HL-60/S4 treated with retinoic acid at 250 ng/mL for 4 days and 3 days (cell line): ENCODE measurements around the gene CSF3R.

Source experiments
- in situ Hi-C: fragments of 300-500 bp; cut with MboI; formaldehyde crosslinking; loops from 2 replicates; pipeline ENCODE4 v1.7.0; 2022; ENCODE audit warnings: low sequenced_read_pairs

The CSF3R gene

DNA sequence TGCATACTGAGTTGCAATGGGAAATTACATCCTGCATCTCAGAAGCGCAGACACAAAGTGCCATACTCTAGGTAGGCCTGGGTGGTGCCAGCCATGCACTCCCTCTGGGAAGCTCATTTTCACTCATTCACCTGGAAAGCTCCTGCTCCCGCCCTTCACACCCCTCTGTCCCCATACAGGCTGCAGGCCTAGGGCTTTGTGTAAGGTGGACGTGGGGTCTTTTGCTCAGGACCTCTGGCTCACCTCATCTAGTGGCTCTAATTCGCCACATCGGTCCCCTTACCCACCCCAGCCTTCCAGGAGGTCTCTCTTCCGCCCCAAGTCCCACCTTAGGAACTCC lies 19.3 kb downstream of the CSF3R start:
- in situ Hi-C loops: no loop called here

DNA sequence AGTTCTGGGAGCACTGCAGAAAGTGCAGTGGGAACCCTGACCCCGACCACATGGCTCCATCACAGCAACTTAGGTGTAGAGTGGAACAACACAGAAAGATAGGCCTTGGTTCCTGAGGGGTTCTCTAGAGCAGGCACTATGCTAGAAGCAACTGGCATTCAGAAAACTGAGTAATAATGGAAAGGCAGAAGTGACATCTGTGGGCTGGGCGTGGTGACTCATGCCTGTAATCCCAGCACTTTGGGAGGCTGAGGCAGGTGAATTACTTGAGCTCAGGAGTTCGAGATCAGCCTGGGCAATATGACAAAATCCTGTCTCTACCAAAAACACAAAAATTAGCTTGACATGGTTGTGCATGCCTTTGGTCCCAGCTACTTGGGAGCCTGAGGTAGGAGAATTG lies 23.8 kb downstream of the CSF3R start:
- in situ Hi-C loops: no loop called here

DNA sequence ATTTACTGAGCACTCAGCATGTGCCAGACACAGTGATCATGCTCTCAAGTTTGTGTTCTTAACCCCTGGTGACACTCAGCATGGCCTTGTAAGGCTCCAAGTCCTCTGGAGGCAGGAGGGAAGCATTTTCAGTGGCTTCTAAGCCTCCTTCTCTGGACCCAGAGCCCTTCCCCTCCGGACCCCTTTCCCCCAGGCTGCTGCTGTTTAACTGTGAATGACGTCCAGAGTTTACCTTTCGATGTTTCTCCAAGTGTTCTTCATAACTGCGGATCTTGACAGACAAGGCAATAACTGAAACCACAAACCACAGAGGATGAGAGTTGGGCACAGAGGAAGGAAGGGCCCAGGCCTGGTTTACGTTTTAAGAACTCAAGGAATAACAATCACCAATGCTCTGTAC lies 25.0 kb downstream of the CSF3R start:
- in situ Hi-C loops: no loop called here

DNA sequence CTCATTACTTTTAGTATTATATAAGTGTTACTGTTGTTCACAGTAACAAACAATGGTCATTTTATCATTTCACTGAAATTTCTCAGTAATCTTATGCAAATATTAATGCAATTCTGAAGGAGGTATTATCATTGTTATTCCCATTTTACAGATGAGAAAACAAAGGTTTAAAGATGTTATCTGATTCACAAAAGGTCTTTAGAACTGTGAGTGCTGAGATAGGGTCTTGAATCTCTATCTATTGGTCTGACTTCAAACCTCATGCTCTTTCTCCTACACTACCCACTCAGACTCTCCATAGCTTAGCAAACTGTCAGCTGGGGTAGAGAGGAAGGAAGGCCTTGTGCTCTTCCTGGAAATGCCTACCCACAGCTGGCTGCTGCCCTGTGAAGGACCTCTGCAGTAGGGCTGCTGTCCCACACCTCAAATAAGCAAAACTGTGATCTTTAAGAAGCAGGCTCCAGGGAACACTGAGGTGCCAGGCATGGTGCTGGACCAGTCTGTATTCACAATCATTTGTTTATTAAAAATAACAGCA lies 26.3 kb downstream of the CSF3R start:
- in situ Hi-C loops: no loop called here

DNA sequence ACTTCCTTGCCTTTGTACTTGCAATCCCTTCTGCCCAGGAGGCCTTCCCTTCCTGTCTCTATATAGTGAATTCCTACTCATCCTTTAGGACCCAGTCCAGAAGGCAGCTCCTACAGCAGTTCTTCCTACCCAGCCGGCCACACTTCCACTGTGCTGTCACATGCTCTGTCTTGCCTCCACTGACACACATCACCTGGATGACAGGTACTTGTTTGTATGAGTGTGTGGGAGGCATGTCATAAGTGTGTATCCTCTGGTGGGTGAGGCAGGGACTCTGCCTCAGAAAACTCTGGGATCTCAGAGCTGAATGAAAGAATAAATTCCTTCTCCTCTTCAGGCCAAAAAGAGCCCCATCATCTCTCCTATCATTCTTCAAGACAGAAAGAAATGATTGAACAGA lies 27.3 kb downstream of the CSF3R start:
- in situ Hi-C loops: no loop called here

DNA sequence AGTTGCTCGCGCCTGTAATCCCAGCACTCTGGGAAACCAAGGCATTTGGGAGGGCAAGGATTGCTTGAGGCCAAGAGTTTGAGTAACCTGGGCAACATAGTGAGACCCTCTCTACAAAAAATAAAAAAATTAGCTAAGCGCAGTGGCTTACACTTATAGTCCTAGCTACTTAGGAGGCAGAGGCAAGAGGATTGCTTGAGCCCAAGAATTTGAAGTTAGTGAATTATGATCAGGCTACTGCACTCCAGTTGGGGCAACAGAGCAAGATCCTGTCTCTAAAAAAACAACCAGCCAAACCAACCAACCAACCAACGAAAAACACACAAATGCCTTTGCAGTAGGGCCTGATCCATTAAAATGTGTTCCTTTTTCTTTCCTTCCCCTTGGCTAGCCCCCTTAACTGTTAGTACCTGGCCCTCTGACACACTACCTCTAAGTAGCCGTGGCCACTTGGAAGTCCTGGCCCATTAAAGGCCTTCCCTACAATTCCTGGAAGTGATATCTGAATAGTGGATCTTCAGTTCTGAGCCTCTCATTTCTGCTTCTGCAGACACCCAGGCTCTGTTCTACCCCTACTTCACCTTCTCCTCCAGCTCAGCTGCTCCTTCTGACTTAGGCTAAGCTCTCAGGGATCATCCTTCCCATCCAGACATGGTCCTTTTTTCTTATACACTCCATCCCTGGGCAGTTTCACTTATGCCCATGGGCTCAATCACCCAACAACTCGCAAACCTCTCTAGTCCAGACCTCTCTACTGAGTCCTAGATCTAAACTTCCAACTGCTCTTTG lies 28.9 kb downstream of the CSF3R start:
- in situ Hi-C loops: no loop called here

DNA sequence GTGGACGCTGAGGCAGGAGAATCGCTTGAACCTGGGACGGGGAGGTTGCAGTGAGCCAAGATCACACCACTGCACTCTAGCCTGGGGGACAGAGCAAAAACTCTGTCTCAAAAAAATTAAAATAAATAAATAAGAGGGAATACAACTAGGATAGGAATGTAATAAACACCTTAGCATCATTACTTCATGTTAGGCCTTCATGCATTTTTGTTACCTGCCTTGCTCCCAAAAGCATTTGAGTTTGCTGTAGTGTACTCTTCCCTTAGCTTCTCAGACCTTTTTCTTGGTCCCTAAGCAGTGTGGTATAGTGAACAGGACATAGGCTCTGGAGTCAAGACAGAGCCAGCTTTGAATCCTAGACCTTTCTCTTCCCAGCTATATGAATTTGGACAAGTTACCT lies 29.7 kb downstream of the CSF3R start:
- in situ Hi-C loops: no loop called here

DNA sequence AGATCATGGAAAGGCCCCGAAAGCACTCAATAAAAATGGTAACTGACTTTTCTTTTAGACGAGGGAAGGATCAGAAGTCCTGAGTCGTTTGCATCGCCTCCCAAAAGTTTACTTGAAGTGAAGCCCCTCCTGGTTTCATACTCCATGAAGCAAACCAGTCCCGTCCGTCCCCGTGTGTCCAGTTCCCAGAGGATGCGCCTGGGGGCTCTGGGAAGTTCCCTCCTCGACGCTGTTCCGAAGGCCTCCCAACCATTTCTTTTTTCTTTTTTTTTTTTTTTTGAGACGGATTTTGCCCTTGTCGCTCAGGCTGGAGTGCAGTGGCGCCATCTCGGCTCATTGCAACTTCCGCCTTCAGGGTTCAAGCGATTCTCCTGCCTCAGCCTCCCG lies 31.8 kb downstream of the CSF3R start:
- in situ Hi-C loops: no loop called here

DNA sequence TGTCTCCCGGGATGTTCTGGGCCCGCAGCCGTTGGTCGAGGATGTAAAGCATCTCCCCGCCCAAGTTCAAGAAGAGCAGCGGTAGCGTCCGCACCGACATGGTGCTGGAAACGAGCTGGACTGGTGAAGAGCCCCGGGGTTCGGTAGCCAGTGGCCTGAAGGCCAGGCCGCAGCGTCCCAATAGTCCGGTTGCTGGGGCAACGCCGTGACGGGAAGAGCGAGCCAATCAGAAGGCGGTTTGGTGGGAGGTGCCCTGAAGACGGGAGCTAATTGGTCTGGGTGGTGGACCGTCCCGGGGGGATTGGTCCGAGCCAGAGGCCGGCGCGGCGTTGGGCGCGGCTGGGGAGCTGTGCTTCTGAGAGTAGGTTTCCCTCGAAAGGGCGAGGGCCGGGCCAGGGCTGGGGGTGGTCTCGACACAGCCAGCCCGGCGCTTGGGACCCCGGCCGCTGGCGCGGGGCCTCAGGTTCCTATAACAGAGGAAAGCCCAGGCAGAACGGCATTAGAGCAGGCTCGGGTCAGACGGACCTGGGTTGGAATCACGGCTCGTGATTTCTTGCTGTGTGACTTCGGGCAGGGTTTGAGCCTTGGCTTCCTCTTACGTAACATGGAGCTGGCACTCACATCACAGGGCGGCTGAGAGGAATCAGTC lies 32.3 kb downstream of the CSF3R start, which contains the start of gene OSCP1:
OSCP1 (minus strand) TSS at position 182 of the 649 bp plus-strand sequence; CDS start at position 100, 82 bp downstream.
- in situ Hi-C loops: no loop called here

DNA sequence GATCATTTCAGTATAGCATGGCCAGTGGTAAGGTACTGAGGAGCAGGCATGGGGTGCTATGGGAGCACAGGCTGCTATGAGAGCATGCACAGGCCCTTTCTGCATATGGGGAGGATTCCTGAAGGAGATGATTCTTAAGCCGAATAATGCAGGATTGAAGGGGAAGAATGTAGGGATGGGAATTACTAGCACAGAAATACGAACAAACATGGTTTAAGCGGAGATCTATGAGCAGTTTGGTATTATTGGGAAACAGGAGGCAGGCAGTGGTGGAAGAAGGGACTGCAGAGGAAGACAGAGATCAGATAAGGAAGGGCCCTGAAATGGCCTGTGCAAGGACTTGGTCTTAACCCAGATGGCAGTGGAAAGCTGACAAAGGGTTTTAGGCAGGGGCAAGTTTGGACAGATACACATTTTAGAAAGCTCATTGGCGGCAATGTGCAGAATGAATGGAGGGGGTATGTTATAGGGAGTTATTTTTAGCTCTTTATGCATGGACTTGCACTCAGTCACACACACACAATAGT lies 34.1 kb downstream of the CSF3R start:
- in situ Hi-C loops: no loop called here

DNA sequence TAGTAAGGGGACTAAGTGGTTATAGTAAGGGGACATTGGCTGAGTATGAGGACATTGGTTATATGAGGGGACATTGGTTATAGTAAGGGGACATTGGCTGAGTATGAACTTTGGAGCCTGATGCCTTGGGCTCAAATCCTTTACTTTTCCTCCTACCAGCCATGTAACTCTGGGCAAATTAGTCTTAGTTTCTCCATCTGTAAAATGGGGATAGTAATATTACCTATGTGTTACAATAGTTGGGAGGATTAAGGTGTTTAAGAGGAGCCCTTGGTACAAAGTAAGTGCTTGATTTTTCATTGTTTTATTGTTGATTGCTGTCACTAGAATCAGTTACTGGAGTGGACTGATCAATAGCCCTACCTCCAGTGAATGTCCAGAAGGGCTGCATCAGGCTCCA lies 35.3 kb downstream of the CSF3R start:
- in situ Hi-C loops: no loop called here

DNA sequence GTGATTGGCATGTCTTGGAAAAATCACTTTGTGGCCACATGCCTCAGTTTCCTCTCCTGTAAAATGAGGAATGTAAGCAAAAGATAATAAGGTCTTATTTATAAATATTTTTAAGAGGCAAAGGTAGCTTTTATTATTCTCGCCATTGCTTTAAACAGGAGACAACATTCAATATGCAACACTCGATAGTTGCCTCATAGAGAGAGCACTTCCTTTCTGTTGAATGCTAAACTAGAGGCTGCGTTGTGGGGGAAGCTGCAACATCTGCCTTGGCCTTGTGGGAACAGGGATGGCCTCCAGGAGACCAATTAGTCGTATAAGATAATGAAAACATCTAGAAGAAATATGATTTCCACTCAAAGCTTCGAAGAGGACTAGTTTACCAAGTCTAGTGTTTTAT lies 36.0 kb downstream of the CSF3R start:
- in situ Hi-C loops: no loop called here

DNA sequence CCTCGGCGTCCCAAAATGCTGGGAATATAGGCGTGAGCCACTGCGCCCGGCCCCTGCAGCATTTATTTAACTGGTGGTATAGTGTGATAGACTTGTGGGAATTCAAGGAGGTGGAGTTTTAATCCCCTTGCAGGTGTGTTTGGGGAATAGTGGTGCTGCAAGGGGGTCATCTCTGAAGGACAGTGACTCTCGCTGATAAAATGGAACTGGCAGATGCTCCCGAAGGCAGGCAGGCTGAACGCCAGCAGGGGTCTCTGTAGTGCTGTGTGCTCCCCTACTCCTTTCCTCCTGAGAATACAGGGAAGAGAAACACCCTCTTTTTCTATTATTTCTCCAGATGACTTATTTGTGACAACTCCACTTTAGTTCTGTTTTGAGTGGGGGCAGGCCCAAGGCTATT lies 36.4 kb downstream of the CSF3R start:
- in situ Hi-C loops: no loop called here

DNA sequence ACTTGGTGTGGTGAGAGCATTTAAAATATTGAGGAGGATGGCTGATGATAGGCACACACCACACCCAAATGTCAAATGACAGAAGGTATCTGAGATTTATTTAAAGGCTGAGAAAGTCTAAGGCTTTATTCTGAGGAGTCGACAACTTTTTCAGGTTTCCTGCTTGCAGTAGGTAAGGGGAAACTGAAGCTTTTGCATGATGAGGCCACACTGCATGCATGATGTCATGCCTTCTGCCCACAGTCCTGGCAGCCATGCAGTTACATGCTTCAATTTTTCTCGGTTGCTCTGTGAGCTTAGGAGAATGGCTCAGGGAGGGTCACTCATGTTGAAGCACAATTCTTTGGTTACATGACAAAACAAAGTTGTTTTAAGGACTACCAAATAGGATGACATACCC lies 39.4 kb downstream of the CSF3R start:
- in situ Hi-C loops: no loop called here

DNA sequence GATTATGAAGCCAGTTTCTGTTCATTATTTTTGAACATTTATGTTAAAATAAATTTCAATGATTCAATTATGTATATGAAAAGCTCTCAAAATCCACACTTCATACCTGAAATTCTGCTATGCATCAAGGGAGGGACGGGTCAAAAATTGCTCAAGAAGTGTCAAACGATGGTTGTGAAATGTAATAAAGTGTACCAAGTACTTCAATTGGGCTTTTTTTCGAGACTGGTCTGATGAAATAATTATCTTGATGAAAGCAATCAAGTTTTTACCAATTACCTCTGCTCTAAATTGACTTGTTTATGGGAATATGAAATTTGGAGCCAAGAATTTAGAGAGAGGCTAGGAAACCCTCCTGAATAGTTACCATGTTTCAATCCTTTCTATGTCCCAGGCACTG lies 40.4 kb downstream of the CSF3R start:
- in situ Hi-C loops: no loop called here

DNA sequence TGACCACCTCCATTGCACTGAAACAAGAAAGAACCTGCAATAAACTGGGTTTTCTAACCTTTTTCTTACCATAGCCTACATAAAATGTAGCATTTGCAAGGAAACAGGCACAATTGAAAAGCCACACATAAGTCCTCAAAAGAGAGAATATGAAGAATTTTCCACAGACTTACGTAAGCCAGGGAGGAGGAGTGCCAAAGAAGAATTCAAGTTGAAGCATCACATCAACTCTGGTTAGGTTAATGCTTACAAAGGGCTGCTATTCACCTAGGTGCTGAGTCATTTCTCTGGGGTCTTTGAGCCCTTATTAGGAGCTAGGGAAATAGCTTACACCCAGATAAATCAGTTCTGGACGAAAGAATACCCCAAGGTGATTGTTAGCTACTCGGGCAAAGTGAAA lies 42.1 kb downstream of the CSF3R start:
- in situ Hi-C loops: no loop called here

DNA sequence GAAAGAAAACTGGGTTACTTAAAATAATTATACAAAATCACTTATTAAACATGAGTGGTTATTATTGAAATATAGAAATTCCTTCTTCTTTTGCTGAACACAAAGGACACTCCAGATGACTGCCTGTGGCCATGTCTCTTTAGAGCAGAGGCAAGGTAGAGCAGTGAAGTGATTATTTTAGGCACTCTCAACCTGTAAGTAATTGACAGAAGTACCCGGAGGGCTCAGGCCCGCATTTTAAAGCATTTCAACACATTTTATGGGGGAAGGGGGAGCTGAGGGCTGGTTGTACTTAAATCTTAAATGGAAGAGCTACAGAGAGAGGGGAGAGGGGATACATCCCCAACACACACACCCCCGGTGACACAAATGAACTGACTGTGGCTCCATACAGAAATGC lies 42.7 kb downstream of the CSF3R start:
- in situ Hi-C loops: no loop called here

DNA sequence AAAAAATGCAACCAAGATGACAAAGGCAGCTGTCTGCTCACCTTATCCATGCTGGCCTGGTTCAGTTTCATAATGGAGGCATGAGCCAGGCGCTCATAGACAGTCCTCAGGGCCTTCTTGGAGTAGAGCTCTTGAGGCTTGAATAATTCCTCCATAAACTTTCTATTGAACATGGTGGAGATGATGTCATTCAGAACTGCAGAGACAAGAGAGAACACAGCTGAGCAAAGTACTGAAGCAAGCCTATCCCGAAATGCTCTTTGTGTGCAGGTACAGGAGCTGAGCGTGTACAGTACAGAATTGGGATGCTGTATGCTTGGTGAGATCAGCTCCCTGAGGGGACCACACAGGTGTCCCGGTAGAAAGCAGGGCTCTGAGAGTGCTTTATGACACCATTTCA lies 44.0 kb downstream of the CSF3R start:
- in situ Hi-C loops: no loop called here

DNA sequence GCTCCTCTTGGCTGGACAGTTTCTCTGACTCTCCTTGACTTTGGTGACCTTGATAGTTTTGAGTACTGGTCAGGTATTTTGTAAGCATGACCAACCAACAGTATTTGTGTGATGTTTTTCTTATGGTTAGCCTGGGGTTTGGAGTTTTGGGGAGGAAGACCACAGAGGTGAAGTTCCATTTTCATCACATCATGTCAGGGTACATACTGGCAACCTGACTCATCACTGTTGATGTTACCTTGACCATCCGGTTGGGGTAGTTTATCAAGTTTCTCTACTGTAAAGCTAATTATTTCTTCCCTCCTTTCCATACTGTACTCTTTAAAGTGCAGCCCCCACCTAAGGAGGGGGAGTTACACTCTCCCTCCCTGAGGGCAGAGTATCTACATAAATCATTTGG lies 45.9 kb downstream of the CSF3R start:
- in situ Hi-C loops: no loop called here

DNA sequence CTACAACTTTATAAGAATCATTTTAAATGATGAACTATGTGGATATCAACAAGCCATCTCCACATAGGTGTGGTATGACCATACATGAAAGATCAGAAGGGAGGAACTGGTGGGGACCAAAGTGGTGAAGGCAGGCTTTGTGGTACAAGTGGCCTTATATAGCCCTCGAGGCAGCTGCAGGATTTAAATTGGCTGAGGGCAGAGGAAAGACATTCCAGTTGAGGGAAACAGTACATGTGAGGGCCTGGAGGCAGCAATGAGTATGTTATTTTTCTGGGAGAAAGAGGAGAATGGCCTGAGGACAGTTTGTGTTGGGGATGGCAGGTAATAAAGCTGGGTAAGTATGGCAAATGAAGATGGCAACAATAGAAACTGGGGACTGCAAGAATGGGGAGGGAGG lies 49.6 kb downstream of the CSF3R start:
- in situ Hi-C loops: no loop called here

DNA sequence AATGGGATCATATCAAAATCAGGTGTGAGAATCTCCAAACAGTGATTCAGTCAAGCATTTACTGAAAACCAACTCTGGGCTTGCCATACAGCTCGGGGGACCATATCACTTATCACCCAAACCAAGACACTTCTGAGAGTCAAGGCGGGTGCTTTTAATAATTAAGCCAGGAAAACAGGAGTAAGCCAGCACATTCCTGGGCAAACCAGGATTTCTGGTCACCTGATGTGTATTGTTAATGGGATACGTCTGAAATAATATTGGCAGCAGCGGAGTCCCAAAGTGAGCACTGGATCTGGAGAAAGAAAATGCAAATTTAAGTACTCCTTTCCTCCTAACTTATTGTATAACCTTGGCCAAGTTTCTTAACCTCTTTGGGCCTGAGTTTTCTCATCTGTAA lies 50.1 kb downstream of the CSF3R start:
- in situ Hi-C loops: no loop called here

DNA sequence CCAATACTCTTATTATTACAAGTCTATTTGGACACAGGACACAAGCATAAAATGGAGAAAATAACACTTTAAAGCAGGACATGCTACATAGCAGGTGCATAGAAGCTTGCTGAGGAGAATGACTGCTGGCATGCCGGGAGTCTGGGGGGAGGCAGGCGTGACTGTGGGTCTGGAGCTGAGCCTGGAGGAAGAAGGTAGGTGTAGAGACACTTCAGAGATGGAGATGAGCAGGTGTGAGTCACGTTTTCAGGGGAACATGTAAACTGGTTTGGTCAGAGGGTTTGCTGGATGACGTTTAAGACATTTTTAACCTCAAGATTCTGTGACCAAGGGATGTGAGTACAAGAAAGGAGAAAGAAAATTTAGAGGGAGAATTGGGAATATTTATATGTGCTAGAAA lies 56.9 kb downstream of the CSF3R start:
- in situ Hi-C loops: no loop called here
